HT-29 (cell line): Measurements from ENCODE around the gene PCDH9. TPM values are rescaled to one million over a fixed set of nuclear protein-coding genes. Genes with fewer than 3 reads are reported as not detected.

Source experiments
- DNase-seq: peaks from one replicate; pipeline ENCODE4 v3.0.0-alpha.2; 2015; ENCODE audit warnings: low spot score
- total RNA-seq: library from RNA; depleted of rRNA; stranded (reverse); fragments of >200 nt; shearing (Covaris generic); gene quantifications from 2 replicates; pipeline ENCODE4 v1.2.3, GENCODE V29; 2014

Gene PCDH9
- total RNA-seq, 1 experiment from 2014 or later: not detected

DNA sequence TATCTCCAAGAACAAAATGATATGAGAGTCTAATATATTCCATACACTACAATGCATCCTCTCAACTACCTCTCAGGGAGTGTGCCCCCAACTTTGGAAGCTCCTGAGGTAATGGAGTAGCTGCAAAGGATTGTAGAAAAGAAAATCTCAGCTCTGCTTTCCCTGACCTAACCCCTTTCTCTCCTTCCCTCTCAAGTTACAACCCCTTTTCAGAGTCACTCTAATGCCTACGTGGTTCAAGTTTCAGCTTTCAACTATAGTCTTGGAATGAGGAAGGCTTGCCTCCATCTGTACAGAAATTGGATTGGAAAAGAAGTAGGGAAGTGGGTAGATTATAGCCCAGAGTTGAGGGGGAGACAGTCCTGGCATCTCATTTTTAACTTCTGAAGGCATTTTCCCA is 256.0 kb downstream of the PCDH9 start:
- DNase-seq: no peak

DNA sequence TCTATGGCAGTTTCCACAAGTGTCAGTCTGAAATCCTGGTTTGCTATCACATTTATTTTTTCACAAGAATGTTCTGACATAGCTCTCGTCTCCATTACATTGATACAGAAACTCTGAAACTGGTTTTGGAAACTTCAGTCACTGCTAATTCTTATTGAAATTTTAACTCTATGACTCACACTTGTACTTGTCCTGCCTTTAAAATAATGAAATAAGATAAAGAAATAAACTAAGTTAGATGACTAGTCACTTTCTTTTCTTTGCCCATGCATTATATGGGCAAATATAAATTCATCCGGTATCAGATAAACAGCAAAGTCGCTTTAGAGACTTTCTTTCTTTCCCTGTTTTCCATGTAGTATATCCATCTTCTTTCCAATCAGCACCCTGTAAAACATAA is 257.5 kb downstream of the PCDH9 start:
- DNase-seq: no peak

DNA sequence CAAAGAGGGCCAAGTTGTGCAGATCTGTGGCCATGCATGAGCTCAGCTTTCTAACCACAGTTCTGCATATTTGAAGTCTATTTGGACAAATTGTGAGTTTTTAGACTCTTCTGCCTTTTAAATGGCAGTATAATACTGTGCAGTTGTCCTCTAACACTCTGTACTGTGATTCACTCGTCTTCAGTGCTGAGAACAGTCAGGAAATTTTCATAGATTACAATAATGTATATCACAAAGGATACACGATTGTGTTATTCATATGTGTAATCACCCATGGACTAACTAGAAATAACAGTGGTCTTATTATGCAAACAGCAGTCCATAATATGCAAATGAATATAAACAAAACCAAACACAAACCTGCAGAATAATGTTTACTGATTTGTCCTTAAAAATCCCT is 259.1 kb downstream of the PCDH9 start:
- no peak for DNase-seq

DNA sequence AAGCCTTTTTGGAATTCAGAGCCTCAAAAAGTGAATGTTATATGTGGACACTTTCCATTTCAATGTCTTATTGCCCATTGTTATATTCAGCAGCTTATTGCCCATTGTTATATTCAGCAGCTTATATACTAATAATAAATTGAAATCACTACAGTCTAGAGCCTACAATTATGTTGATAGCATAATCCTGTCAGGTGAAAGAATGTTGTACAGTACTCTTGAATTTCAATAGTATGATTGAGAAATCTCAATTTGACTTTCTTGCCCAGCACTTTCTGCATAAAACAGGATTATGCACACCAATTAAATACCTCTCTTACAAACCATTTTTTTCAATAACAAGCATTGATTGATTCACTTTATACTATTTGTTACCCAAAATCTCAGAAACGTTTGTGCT is 260.8 kb downstream of the PCDH9 start:
- no peak for DNase-seq

GRCh38 chr13:66967811-66968597 is 262.1 kb downstream of the PCDH9 start:
- DNase-seq: no peak

DNA sequence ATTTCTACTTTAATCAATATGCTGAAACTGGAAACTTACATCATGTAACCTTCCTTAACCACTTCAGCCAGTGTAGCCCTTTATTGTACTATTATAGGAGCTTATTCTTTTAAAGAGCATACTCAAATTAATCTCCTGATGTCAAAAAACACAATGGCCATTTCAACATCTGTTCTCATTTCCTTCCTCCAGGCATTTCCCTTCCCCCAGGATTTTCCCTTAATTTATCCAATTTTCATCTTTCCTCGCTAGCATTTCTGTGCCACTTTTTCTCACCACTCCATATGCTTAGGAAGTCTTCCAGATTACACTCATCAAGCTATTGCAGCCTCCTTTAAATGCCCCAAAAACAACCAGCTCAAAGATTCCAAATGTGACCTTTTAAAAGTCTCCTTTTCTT is 265.0 kb downstream of the PCDH9 start:
- DNase-seq: no peak

- DNase-seq: no peak
Observed at GRCh38 chr13:66962953-66963352, 267.2 kb downstream of the PCDH9 start.

DNA sequence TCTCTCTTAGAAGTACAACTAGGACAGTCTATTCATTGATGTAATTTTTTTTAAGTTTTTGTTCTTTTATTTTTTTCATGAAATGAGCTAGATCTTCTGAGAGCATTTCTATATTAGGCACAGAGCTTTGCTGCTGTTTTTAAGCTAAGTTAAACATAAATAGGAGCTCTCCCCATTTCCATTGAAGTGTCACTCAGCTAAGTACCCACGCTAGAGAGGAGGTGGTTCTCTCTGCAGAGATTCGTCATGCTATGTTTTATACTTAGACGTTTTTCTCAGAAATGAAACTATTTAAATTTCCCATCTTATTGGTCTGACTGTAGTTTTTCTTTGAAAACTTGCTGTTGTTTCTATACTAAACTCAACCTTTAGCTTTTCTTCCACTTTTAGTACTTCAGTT is 271.5 kb downstream of the PCDH9 start:
- no peak for DNase-seq

GRCh38 chr13:66952507-66952906 is 277.6 kb downstream of the PCDH9 start:
- no peak for DNase-seq

GRCh38 chr13:66951426-66951825 is 278.7 kb downstream of the PCDH9 start:
- no peak for DNase-seq

GRCh38 chr13:66950666-66951065 is 279.5 kb downstream of the PCDH9 start:
- DNase-seq: no peak

DNA sequence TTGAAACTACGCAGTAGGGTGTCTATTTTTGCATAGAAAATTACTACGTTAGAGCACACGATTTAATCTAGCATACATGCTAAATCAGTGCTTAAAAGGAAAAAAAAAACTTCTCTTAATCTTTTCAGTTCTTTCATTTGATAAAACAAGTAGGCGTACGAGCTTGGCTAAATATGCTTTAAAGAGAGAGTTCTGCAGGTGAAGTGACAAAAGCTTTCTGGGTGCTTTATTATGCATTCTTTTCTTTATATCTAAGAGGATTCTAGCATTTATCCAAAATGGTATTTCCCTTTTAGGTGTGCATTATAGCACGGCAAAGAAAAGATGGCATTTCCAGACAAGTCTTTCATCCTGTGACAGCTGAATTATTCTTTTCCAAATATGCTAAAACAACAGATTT is 281.2 kb downstream of the PCDH9 start:
- no peak for DNase-seq

DNA sequence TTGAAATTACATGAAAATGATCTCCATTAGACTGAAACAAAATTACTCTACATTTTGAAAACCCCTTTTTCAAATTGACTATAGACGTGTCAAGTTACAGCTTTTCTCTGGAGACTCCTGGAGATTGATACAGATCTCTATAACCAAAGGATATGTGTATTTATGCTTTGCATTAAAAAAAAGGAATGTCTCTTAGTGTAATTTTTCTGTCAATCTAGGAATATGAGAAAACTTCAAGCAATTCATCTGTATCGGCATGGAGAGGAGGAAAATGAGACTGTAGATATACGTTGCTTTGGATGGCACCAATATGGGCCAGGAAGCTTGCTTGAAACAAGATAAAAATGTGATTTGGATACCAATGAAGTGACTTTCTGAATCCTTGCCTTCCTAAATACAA is 286.6 kb downstream of the PCDH9 start:
- DNase-seq: no peak

GRCh38 chr13:66940113-66940512 is 290.0 kb downstream of the PCDH9 start:
- no peak for DNase-seq

DNA sequence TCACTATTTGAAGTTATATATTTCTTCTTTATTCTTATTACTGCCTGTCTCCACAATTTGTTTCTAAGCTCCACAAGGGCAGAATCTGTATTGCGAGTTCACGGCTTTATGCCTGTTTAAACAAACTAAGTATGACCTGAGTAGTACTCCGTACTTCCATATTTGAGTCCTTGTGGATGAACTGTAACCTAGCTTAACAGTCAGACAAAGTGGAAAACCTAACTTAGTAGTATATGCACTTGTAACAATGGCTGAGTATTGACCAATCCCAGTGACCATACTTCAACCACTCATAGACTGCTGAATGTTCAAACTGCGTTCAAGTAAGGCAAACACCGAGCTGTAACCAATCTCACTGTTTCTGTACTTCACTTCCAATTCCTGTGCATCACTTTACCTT is 292.7 kb downstream of the PCDH9 start:
- no peak for DNase-seq

GRCh38 chr13:66933994-66934393 is 296.1 kb downstream of the PCDH9 start:
- no peak for DNase-seq

DNA sequence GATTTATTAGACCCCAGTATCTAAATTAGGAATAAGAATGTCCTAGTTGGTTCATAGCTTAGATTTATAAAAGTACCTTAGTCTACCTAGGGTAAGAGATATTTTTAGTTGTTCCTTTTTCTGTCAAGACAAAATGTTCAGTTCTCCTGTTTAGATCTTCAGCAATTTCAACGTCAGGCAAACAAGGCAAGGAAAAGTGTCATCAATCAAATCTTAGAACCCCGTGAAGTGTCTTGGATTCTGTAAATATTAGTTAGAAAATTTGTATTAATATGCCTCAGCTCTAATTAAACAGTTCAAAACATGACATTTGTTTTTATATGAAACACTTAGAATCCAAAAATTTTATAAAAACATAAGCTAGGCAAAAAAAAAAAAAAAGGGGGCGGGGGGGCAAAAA is 296.6 kb downstream of the PCDH9 start:
- no peak for DNase-seq

DNA sequence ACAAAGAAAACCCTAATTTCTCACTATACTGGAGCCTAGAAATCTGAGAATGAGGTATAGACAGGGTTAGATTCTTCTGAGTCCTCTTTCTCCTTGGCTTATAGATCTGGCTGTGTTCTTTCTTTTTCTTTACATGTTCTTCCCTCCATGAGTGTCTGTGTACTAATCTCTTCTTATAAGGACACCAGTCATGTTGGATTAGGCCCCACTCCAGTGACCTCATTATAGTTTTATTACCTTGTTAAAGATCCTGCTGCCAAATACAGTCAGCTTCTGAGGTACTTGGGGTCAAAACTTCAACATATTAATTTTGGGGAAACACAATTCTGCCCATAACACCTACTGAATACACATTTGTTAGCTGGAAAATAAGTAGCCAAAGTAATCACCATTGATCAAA is 302.6 kb downstream of the PCDH9 start:
- no peak for DNase-seq

- no peak for DNase-seq
Observed at GRCh38 chr13:66926851-66927524, 303.1 kb downstream of the PCDH9 start.

GRCh38 chr13:66926200-66926850 is 303.8 kb downstream of the PCDH9 start:
- DNase-seq: no peak

DNA sequence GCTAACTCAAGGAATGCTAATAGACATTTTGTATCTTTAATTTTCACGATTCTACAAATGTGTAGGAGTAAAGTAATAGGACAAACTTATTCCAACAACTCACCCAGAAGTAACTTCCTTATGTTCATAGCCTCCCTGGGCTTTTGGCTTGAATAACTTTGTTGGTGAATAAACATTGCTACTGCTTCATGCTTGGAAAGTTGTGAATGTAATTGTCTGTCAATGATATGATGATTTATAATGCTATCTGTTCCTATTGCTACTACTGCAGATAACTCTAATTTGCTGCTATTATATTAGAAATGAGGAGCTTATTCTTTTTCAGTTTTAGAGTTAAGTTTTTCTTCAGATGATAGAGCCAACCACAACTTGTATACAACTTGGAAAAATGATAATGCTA is 307.7 kb downstream of the PCDH9 start:
- DNase-seq: no peak

GRCh38 chr13:66921437-66921836 is 308.7 kb downstream of the PCDH9 start:
- no peak for DNase-seq
